Measurements from ENCODE around the gene LY9. TPM values are rescaled to one million over a fixed set of nuclear protein-coding genes. Genes with fewer than 3 reads are reported as not detected.

Gene LY9
- total RNA-seq, 1 experiment from 2014 or later = not detected

GRCh38 chr1:160797271-160797709 lies 1.3 kb downstream of the LY9 start:
- Histone ChIP-seq H2AFZ (ENCODE audit: low read length) (no peak overlapping the region), H4K20me1 (ENCODE audit: low read length) (no peaks in the 10 kb centered on the region), H3K27ac (ENCODE audit: low read length) (no peak overlapping the region), H3K9me2 (replicated peaks; ENCODE audit: low read length) (no peaks in the 10 kb centered on the region), H3K9me3 (ENCODE audit: low read length) (no peaks in the 10 kb centered on the region), H3K79me2 (ENCODE audit: low read length) (no peaks in the 10 kb centered on the region), H3K27me3 (ENCODE audit: low read length) (no peaks in the 10 kb centered on the region), H3K4me1 (ENCODE audit: insufficient read depth, low read length) (peaks cover 7% of the 10 kb centered on the region), H3K4me2 (ENCODE audit: low read length) (no peak overlapping the region), H3F3A (ENCODE audit: low read length, unreplicated experiment) (no peaks in the 10 kb centered on the region), H3K9ac (ENCODE audit: low read length) (no peak overlapping the region), H3K4me3 (ENCODE audit: low read length) (no peak overlapping the region), H3K36me3 (ENCODE audit: low read depth, low read length) (no peaks in the 10 kb centered on the region)
- no peak for DNase-seq
- TF ChIP-seq EZH2 (IDR thresholded peaks at IDR 0.05; ENCODE audit: low read length, unreplicated experiment) (no peak), CTCF (conservative IDR thresholded peaks at IDR 0.05; ENCODE audit: low read depth, low read length) (no peak), EZH2phosphoT487 (IDR thresholded peaks at IDR 0.05; ENCODE audit: borderline replicate concordance, low read length) (no peak)
- ATAC-seq = no peak
- ChIA-PET POLR2A (ENCODE audit: unreplicated experiment) (no interaction called here), CTCF (no interaction called here)
- intact Hi-C loops (cut with micrococcal nuclease) = no loop called here
- BruUV-seq (replicated peaks) = no TSS peak

- peaks cover 7% of the 10 kb centered on the region for H3K4me1 ChIP-seq (ENCODE audit: insufficient read depth, low read length)
- no peaks in the 10 kb centered on the region for H3K9me2 ChIP-seq (replicated peaks; ENCODE audit: low read length)
- no peak overlapping the region for H3K4me3 ChIP-seq (ENCODE audit: low read length)
- CTCF ChIA-PET = no interaction called here
- H4K20me1 ChIP-seq (ENCODE audit: low read length) = no peaks in the 10 kb centered on the region
- H3K36me3 ChIP-seq (ENCODE audit: low read depth, low read length) = no peaks in the 10 kb centered on the region
- no peak overlapping the region for H3K9ac ChIP-seq (ENCODE audit: low read length)
- no peak overlapping the region for H3K4me2 ChIP-seq (ENCODE audit: low read length)
- no peaks in the 10 kb centered on the region for H3F3A ChIP-seq (ENCODE audit: low read length, unreplicated experiment)
- POLR2A ChIA-PET (ENCODE audit: unreplicated experiment) = interaction anchor here (0.5 kb wide), 1 partner anchor 155 kb away, joined by 7 read pairs; no protein-coding TSS in a partner anchor
- intact Hi-C loops (cut with micrococcal nuclease) = no loop called here
- no peak overlapping the region for H3K27ac ChIP-seq (ENCODE audit: low read length)
- H3K79me2 ChIP-seq (ENCODE audit: low read length) = no peaks in the 10 kb centered on the region
- BruUV-seq (replicated peaks) = no TSS peak
- no peaks in the 10 kb centered on the region for H3K9me3 ChIP-seq (ENCODE audit: low read length)
- DNase-seq (peak; percentile 37), ATAC-seq (no peak)
- TF ChIP-seq EZH2phosphoT487 (IDR thresholded peaks at IDR 0.05; ENCODE audit: borderline replicate concordance, low read length) (no peak), CTCF (conservative IDR thresholded peaks at IDR 0.05; ENCODE audit: low read depth, low read length) (no peak), EZH2 (IDR thresholded peaks at IDR 0.05; ENCODE audit: low read length, unreplicated experiment) (no peak)
- H3K27me3 ChIP-seq (ENCODE audit: low read length) = no peaks in the 10 kb centered on the region
- H2AFZ ChIP-seq (ENCODE audit: low read length) = no peak overlapping the region
These were observed 1.9 kb downstream of the LY9 start for GRCh38 chr1:160797861-160798273.

- Histone ChIP-seq H4K20me1 (ENCODE audit: low read length) (no peaks in the 10 kb centered on the region), H3K4me2 (ENCODE audit: low read length) (no peak overlapping the region), H3K36me3 (ENCODE audit: low read depth, low read length) (no peaks in the 10 kb centered on the region), H3F3A (ENCODE audit: low read length, unreplicated experiment) (no peaks in the 10 kb centered on the region), H2AFZ (ENCODE audit: low read length) (no peak overlapping the region), H3K4me1 (ENCODE audit: insufficient read depth, low read length) (peaks cover 7% of the 10 kb centered on the region), H3K9me2 (replicated peaks; ENCODE audit: low read length) (no peaks in the 10 kb centered on the region), H3K9me3 (ENCODE audit: low read length) (no peaks in the 10 kb centered on the region), H3K9ac (ENCODE audit: low read length) (no peak overlapping the region), H3K4me3 (ENCODE audit: low read length) (no peak overlapping the region), H3K27me3 (ENCODE audit: low read length) (no peaks in the 10 kb centered on the region), H3K27ac (ENCODE audit: low read length) (no peak overlapping the region), H3K79me2 (ENCODE audit: low read length) (no peaks in the 10 kb centered on the region)
- CTCF ChIA-PET = no interaction called here
- BruUV-seq (replicated peaks) = no TSS peak
- intact Hi-C loops (cut with micrococcal nuclease) = no loop called here
- no peak for TF ChIP-seq CTCF (conservative IDR thresholded peaks at IDR 0.05; ENCODE audit: low read depth, low read length)
- TF ChIP-seq EZH2phosphoT487 (IDR thresholded peaks at IDR 0.05; ENCODE audit: borderline replicate concordance, low read length) = no peak
- no peak for TF ChIP-seq EZH2 (IDR thresholded peaks at IDR 0.05; ENCODE audit: low read length, unreplicated experiment)
- DNase-seq (no peak), ATAC-seq (no peak)
- POLR2A ChIA-PET (ENCODE audit: unreplicated experiment) = interaction anchor here (0.5 kb wide), 1 partner anchor 154 kb away, joined by 7 read pairs; no protein-coding TSS in a partner anchor
These were observed 2.5 kb downstream of the LY9 start for GRCh38 chr1:160798439-160798838.
